CD4-positive, alpha-beta T cell treated with Interleukin-4 for 4 hours (primary cell): Measurements from ENCODE around the gene PDYN.

Experiments
- DNase-seq: peaks from one replicate; pipeline ENCODE4 v3.0.0-alpha.2; 2020

The PDYN gene

DNA sequence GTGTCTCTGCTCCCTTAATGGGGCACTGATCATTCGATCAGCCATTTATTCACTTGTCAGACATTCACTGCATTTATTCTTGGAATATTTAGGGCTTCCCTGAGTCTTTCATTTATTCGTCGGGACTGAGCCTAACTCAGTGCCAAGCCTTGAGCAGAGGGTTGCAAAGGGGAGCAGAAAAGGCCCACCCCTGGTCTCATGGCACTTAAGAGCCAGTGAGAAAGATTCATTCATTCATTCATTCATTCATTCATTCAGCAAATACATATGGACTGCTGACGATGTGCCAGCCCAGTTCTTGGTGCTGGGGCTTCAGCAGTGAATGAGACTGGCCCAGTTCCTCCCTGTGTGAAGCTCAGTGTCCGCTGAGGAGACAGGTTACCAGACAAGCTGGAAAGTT is 62.0 kb downstream of the PDYN start:
- DNase-seq = no peak

DNA sequence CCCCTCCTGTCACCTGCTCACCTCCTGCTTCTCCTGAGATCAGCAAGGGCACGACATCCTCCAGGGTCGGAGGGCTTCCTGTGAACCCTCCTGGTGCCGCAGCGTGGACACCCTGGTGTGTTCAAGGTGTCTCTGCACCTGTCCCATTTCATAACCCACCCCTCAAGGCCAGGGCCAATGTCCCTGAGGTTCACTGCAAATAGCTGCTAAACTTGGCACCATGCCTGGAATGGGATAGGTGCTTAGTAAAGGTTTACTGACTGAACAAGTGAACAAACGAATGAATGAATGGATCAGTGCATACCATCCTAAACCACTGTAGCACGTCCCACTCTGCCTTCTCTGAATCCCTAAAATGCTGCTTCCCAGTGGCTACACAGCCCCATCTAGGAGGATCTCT is 63.7 kb downstream of the PDYN start:
- no peak for DNase-seq

DNA sequence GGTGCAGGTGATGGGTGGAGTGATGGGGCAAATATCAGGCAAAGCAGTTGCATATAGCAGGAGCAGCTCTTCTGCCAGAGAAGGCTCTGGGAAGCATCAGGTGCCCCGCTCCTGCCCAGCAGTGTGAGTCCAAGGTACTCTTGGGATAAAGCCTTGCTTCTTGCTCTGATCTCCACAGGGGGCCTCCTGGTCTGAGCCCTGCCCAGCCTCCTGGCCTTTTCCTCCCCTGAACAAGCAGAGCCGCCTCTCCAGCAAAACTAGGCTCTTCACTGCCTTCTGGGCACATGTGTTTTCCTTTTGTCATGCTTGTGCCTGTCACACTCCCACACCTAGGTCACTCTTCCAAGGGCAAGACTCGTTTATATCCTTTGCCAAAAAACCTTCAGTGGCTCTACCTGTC is 64.4 kb downstream of the PDYN start:
- DNase-seq = no peak

DNA sequence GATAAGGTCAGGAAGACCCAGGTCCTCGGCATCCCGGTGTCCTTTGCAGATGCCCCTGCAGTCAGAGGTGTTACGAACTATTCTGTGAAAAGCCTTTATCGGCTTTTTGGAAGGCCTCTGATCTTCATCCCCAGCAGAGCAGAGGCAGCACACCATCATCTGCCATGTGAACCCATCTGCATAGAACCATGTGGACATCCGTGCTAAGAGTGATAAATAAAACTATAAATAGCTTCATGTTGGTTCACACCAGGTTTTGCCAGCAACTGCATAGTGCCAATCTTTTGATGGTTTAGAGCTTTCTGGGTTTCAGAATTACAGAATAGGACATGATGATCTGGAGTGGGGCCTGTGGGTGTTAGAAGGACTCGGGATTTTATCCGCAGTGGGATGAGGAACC is 65.1 kb downstream of the PDYN start:
- DNase-seq = no peak
